Measurements from ENCODE around the gene RBFOX2.

The RBFOX2 gene

GRCh38 chr22:35852076-35852475 is 176.5 kb downstream of the RBFOX2 start:
- no peak for DNase-seq

GRCh38 chr22:35850831-35851230 is 177.8 kb downstream of the RBFOX2 start:
- no peak for DNase-seq

- no peak for DNase-seq
These were observed 181.8 kb downstream of the RBFOX2 start for GRCh38 chr22:35846804-35847203.

GRCh38 chr22:35844886-35845285 is 183.7 kb downstream of the RBFOX2 start:
- no peak for DNase-seq

- DNase-seq, result no peak
These were observed 185.7 kb downstream of the RBFOX2 start for GRCh38 chr22:35842954-35843353.

GRCh38 chr22:35842519-35842913 is 186.1 kb downstream of the RBFOX2 start:
- DNase-seq, result no peak

GRCh38 chr22:35841907-35842518 is 186.6 kb downstream of the RBFOX2 start:
- no peak for DNase-seq

- DNase-seq, result peak; percentile 2
These were observed 188.3 kb downstream of the RBFOX2 start for GRCh38 chr22:35840302-35840739.

GRCh38 chr22:35839841-35840301 is 188.8 kb downstream of the RBFOX2 start:
- no peak for DNase-seq

GRCh38 chr22:35838855-35839576 is 189.6 kb downstream of the RBFOX2 start:
- no peak for DNase-seq

GRCh38 chr22:35837101-35837727 is 191.4 kb downstream of the RBFOX2 start:
- no peak for DNase-seq

- no peak for DNase-seq
These were observed 192.5 kb downstream of the RBFOX2 start for GRCh38 chr22:35835998-35836691.

GRCh38 chr22:35835267-35835997 is 193.2 kb downstream of the RBFOX2 start:
- DNase-seq, result no peak

- DNase-seq, result no peak
These were observed 194.6 kb downstream of the RBFOX2 start for GRCh38 chr22:35834061-35834460.

GRCh38 chr22:35830305-35830704 is 198.3 kb downstream of the RBFOX2 start:
- DNase-seq, result no peak

GRCh38 chr22:35824256-35824655 is 204.4 kb downstream of the RBFOX2 start:
- no peak for DNase-seq

GRCh38 chr22:35821654-35822053 is 207.0 kb downstream of the RBFOX2 start:
- no peak for DNase-seq

- no peak for DNase-seq
These were observed 209.2 kb downstream of the RBFOX2 start for GRCh38 chr22:35819421-35819820.

GRCh38 chr22:35818897-35819296 is 209.7 kb downstream of the RBFOX2 start:
- DNase-seq, result no peak

GRCh38 chr22:35812600-35812999 is 216.0 kb downstream of the RBFOX2 start:
- DNase-seq, result no peak

- DNase-seq, result no peak
These were observed 217.0 kb downstream of the RBFOX2 start for GRCh38 chr22:35811670-35812069.

GRCh38 chr22:35809816-35810215 is 218.8 kb downstream of the RBFOX2 start:
- no peak for DNase-seq

GRCh38 chr22:35808377-35808776 is 220.2 kb downstream of the RBFOX2 start:
- no peak for DNase-seq

All from CD4-positive, alpha-beta T cell treated with Interleukin-21 for 1 hour (primary cell).